Stimulated activated CD4-positive, alpha-beta T cell treated with anti-CD3 and anti-CD28 coated beads, TNF-alpha, amount 100 ng/mL, for 4 hours (primary cell): ENCODE results near the gene CRY2.

Experiments used
- DNase-seq, 3 experiments: peaks; one replicate each; pipeline ENCODE4 v3.0.0-alpha.2; 2020; ENCODE audit warnings: low read depth in 3 of 3

CRY2 gene

GRCh38 chr11:45930951-45931570 lies 83.8 kb downstream of the CRY2 start:
- no peak for DNase-seq

GRCh38 chr11:45931739-45932138 lies 84.5 kb downstream of the CRY2 start:
- no peak for DNase-seq

GRCh38 chr11:45932217-45932616 lies 84.9 kb downstream of the CRY2 start:
- no peak for DNase-seq
